Glutamatergic neuron (in vitro differentiated cells): ENCODE measurements around the gene FEM1B. TPM values are rescaled to one million over a fixed set of nuclear protein-coding genes. Genes with fewer than 3 reads are reported as not detected.

Source experiments
- DNase-seq: peaks from one replicate; pipeline ENCODE4 v3.0.0; 2022
- H3K27ac Mint-ChIP-seq: one replicate; pipeline ENCODE4 v1.8.0; 2020; ENCODE audit warnings: mild to moderate bottlenecking, mixed read lengths, inconsistent platforms; ENCODE audit not compliant: unreplicated experiment
- H3K27me3 Mint-ChIP-seq: one replicate; pipeline ENCODE4 v1.8.0; 2020; ENCODE audit warnings: mild to moderate bottlenecking, moderate library complexity, mixed read lengths, inconsistent platforms; ENCODE audit not compliant: unreplicated experiment
- H3K36me3 Mint-ChIP-seq: one replicate; pipeline ENCODE4 v1.8.0; 2020; ENCODE audit warnings: mild to moderate bottlenecking, mixed read lengths, inconsistent platforms; ENCODE audit not compliant: unreplicated experiment
- H3K4me1 Mint-ChIP-seq: one replicate; pipeline ENCODE4 v1.8.0; 2020; ENCODE audit warnings: mild to moderate bottlenecking, low read depth, mixed read lengths, inconsistent platforms; ENCODE audit not compliant: unreplicated experiment
- H3K4me3 Mint-ChIP-seq: one replicate; pipeline ENCODE4 v1.8.0; 2020; ENCODE audit warnings: mild to moderate bottlenecking, mixed read lengths, inconsistent platforms; ENCODE audit not compliant: unreplicated experiment
- H3K9me3 Mint-ChIP-seq: one replicate; pipeline ENCODE4 v1.8.0; 2020; ENCODE audit warnings: mild to moderate bottlenecking, moderate library complexity, mixed read lengths, inconsistent platforms; ENCODE audit not compliant: unreplicated experiment
- CTCF ChIP-seq: fragments of 200-600 bp; sonication (generic); IDR thresholded peaks from one replicate; pipeline ENCODE4 v1.5.0; 2021; ENCODE audit not compliant: partially characterized antibody, unreplicated experiment
- total RNA-seq: library from RNA; stranded (reverse); fragmentation: NEBNext Ultra II Directional; extraction: Animal tissue kit (Norgen Biotek cat#: 25700); gene quantifications from one replicate; pipeline ENCODE4 v1.2.1, GENCODE V29; 2021; ENCODE audit not compliant: unreplicated experiment

The FEM1B gene
- total RNA-seq, 1 donor from 2014 or later, result 69.6 TPM

- no peak for TF ChIP-seq CTCF
- no peak for DNase-seq
- H3K4me1 Mint-ChIP-seq, result peaks cover 22% of the 10 kb centered on the region
- H3K36me3 Mint-ChIP-seq, result peaks cover 3% of the 10 kb centered on the region
- peaks cover 2% of the 10 kb centered on the region for H3K9me3 Mint-ChIP-seq
- no peak overlapping the region for H3K27ac Mint-ChIP-seq
- peaks cover 6% of the 10 kb centered on the region for H3K27me3 Mint-ChIP-seq
- no peak overlapping the region for H3K4me3 Mint-ChIP-seq
These were observed 39.9 kb downstream of the FEM1B start for GRCh38 chr15:68317281-68318007.

DNA sequence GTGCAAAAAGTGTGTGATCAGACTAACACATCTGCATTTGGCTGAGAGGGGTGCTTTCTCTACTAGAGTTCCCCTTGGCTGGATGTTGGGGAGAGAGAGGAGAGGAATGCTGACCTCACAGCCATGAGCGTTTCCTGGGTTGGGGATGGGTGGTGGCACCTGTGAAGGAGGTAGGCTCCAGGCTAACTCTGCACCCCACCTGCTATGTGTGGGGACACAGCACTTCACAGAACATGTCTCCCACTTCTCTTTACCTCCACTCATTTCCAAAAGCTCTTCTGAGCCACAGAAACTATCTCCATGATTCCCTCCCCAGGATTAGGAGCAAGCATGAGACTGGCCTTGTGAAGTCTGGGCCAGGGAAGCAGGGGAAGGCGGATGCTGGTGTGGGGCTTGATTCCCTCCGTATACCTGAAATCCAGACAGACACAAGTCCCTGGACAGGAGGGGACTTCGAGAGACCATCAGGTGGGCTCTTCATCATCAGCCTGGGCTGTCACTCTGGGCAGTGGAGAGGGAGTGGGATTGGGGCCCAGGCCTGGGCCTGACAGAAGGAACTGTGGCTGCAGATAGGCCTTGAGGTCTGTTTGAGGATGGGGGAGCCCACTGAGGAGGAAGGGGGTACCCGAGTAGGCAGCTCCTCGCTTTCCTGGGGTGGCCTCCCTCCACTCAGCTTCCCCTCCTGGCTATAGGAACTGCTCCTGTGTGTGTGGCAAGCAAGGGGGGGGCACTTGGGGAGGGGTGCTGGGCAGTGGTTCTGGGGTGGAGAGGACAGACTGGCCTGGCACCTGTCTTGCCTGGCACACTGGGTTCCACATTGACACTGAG lies 40.7 kb downstream of the FEM1B start:
- TF ChIP-seq CTCF, result no peak
- DNase-seq, result no peak
- H3K36me3 Mint-ChIP-seq, result peaks cover 3% of the 10 kb centered on the region

GRCh38 chr15:68318931-68319909 lies 41.7 kb downstream of the FEM1B start:
- peaks cover 3% of the 10 kb centered on the region for H3K27me3 Mint-ChIP-seq
- no peak for TF ChIP-seq CTCF
- H3K9me3 Mint-ChIP-seq, result peaks cover 2% of the 10 kb centered on the region
- peaks cover 3% of the 10 kb centered on the region for H3K36me3 Mint-ChIP-seq
- DNase-seq, result no peak
- H3K4me1 Mint-ChIP-seq, result peaks cover 11% of the 10 kb centered on the region
- H3K27ac Mint-ChIP-seq, result no peak overlapping the region
- no peak overlapping the region for H3K4me3 Mint-ChIP-seq

More for the DNA sequence above, 40.7 kb downstream of the FEM1B start:
- H3K27ac Mint-ChIP-seq, result no peak overlapping the region
- peaks cover 14% of the 10 kb centered on the region for H3K4me1 Mint-ChIP-seq
- H3K27me3 Mint-ChIP-seq, result peaks cover 3% of the 10 kb centered on the region
- peaks cover 2% of the 10 kb centered on the region for H3K9me3 Mint-ChIP-seq
- H3K4me3 Mint-ChIP-seq, result no peak overlapping the region

DNA sequence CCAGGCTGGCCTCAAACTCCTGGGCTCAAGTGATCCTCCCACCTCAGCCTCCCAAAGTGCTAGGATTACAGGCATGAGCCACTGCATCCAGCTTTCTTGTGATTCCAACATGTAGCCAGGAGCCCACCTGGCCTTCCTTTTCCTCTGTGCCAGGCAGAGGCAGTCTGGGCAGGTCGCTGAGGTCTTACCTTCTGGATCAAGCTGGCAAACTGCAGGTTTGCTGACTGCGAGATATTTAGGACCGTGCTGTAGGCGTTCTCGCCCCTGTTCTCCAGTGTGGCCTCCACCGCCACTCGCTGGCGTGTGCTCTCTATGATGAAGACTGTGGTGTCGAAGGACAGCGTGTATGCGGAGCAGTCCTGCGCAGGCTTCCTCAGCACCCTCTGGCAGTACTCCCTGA lies 42.5 kb downstream of the FEM1B start:
- Mint-ChIP-seq H3K27me3 (peaks cover 3% of the 10 kb centered on the region), H3K4me1 (peaks cover 4% of the 10 kb centered on the region), H3K4me3 (no peak overlapping the region), H3K9me3 (peaks cover 2% of the 10 kb centered on the region), H3K27ac (no peak overlapping the region), H3K36me3 (peaks cover 3% of the 10 kb centered on the region)
- no peak for TF ChIP-seq CTCF
- DNase-seq, result no peak
